Tibial nerve (tissue), 4 donors: Measurements from ENCODE around the gene KLHDC3.

Source experiments
- CTCF ChIP-seq, 5 experiments: fragments of 200-600 bp in 3 of 5; fragments of 450-650 bp in 2 of 5; sonication (generic) in 3 of 5; IDR thresholded peaks; one replicate each; pipeline ENCODE4 v1.5.1; 2016 to 2019; ENCODE audit warnings: antibody characterized with exemption in 5 of 5, mild to moderate bottlenecking in 3 of 5, moderate library complexity in 2 of 5
- EP300 ChIP-seq, 2 donors: sonication (generic); formaldehyde crosslinking; IDR thresholded peaks; one replicate each; pipeline ENCODE4 v1.6.1; 2017; ENCODE audit warnings: antibody characterized with exemption in 2 of 2, mild to moderate bottlenecking in 1 of 2

GRCh38 chr6:42969431-42969830 is 44.6 kb upstream of the KLHDC3 start:
- TF ChIP-seq CTCF (IDR thresholded peaks at IDR 0.05) = no peak
- TF ChIP-seq EP300 (IDR thresholded peaks at IDR 0.05) = no peak
